Measurements from ENCODE around the gene ADAMTSL5. TPM values are rescaled to one million over a fixed set of nuclear protein-coding genes. Genes with fewer than 3 reads are reported as not detected.
"Not testable (repeated sequence)": the region's sequence is repeated elsewhere in the genome, so short reads cannot be mapped to it uniquely, and the experiment has no call there.

The ADAMTSL5 gene
- total RNA-seq, 1 donor, result 1.1 TPM

GRCh38 chr19:1481224-1481892 lies 31.5 kb downstream of the ADAMTSL5 start:
- Histone ChIP-seq H2AFZ (ENCODE audit: low read length) (no peak overlapping the region), H3K4me3 (ENCODE audit: insufficient read depth, low read length) (no peak overlapping the region), H4K20me1 (ENCODE audit: insufficient read depth, low read length) (peaks cover 10% of the 10 kb centered on the region), H3K9me3 (ENCODE audit: low read depth, low read length) (no peaks in the 10 kb centered on the region), H3K4me2 (ENCODE audit: insufficient read depth, low read length) (no peak overlapping the region), H3K79me2 (ENCODE audit: insufficient read depth, low read length) (peaks cover 20% of the 10 kb centered on the region), H3K27ac (ENCODE audit: low read depth, low read length) (no peak overlapping the region), H3K4me1 (ENCODE audit: insufficient read depth, low read length) (peaks cover 8% of the 10 kb centered on the region), H3K27me3 (ENCODE audit: insufficient read depth, low read length) (no peaks in the 10 kb centered on the region), H3K36me3 (ENCODE audit: insufficient read depth, low read length) (peaks cover 4% of the 10 kb centered on the region)
- TF ChIP-seq CTCF (IDR thresholded peaks at IDR 0.05; ENCODE audit: extremely low read depth, low read depth, low read length), result no peak
- peak; percentile 85 for DNase-seq (ENCODE audit: insufficient read length, low spot score, missing footprints)

GRCh38 chr19:1478934-1479707 lies 33.7 kb downstream of the ADAMTSL5 start, which contains the start of gene C19orf25:
C19orf25 (minus strand) TSS chr19:1479215; CDS start chr19:1478903, 312 bp downstream.
- peaks cover 27% of the 10 kb centered on the region for H4K20me1 ChIP-seq (ENCODE audit: insufficient read depth, low read length)
- peak within 1 kb of the TSS; percentile 36 for H3K27ac ChIP-seq (ENCODE audit: low read depth, low read length)
- H3K4me1 ChIP-seq (ENCODE audit: insufficient read depth, low read length), result peaks cover 8% of the 10 kb centered on the region
- peak; percentile 100 for DNase-seq (ENCODE audit: insufficient read length, low spot score, missing footprints)
- TF ChIP-seq CTCF (IDR thresholded peaks at IDR 0.05; ENCODE audit: extremely low read depth, low read depth, low read length), result no peak
- H3K36me3 ChIP-seq (ENCODE audit: insufficient read depth, low read length), result peaks cover 4% of the 10 kb centered on the region
- peak within 1 kb of the TSS; percentile 86 for H3K4me3 ChIP-seq (ENCODE audit: insufficient read depth, low read length)
- peaks cover 21% of the 10 kb centered on the region for H3K79me2 ChIP-seq (ENCODE audit: insufficient read depth, low read length)
- H2AFZ ChIP-seq (ENCODE audit: low read length), result peak within 1 kb of the TSS; percentile 98
- no peaks in the 10 kb centered on the region for H3K27me3 ChIP-seq (ENCODE audit: insufficient read depth, low read length)
- no peaks in the 10 kb centered on the region for H3K9me3 ChIP-seq (ENCODE audit: low read depth, low read length)
- peak within 1 kb of the TSS; percentile 93 for H3K4me2 ChIP-seq (ENCODE audit: insufficient read depth, low read length)

GRCh38 chr19:1477056-1477455 lies 35.8 kb downstream of the ADAMTSL5 start:
- H3K36me3 ChIP-seq (ENCODE audit: insufficient read depth, low read length); H3K4me1 ChIP-seq (ENCODE audit: insufficient read depth, low read length); H3K4me3 ChIP-seq (ENCODE audit: insufficient read depth, low read length); DNase-seq (ENCODE audit: insufficient read length, low spot score, missing footprints); H3K27ac ChIP-seq (ENCODE audit: low read depth, low read length); H3K9me3 ChIP-seq (ENCODE audit: low read depth, low read length); H3K4me2 ChIP-seq (ENCODE audit: insufficient read depth, low read length); H2AFZ ChIP-seq (ENCODE audit: low read length): not testable (repeated sequence)
- Histone ChIP-seq H3K79me2 (ENCODE audit: insufficient read depth, low read length) (peaks cover 21% of the 10 kb centered on the region), H3K27me3 (ENCODE audit: insufficient read depth, low read length) (peaks cover 13% of the 10 kb centered on the region), H4K20me1 (ENCODE audit: insufficient read depth, low read length) (peaks cover 47% of the 10 kb centered on the region)

- Histone ChIP-seq H3K27me3 (ENCODE audit: insufficient read depth, low read length) (peaks cover 25% of the 10 kb centered on the region), H3K4me3 (ENCODE audit: insufficient read depth, low read length) (no peak overlapping the region), H3K9me3 (ENCODE audit: low read depth, low read length) (no peaks in the 10 kb centered on the region), H3K79me2 (ENCODE audit: insufficient read depth, low read length) (peaks cover 21% of the 10 kb centered on the region), H3K27ac (ENCODE audit: low read depth, low read length) (no peak overlapping the region), H4K20me1 (ENCODE audit: insufficient read depth, low read length) (peaks cover 59% of the 10 kb centered on the region), H3K36me3 (ENCODE audit: insufficient read depth, low read length) (peaks cover 4% of the 10 kb centered on the region), H3K4me1 (ENCODE audit: insufficient read depth, low read length) (peaks cover 8% of the 10 kb centered on the region), H2AFZ (ENCODE audit: low read length) (no peak overlapping the region), H3K4me2 (ENCODE audit: insufficient read depth, low read length) (no peak overlapping the region)
- peak; percentile 68 for DNase-seq (ENCODE audit: insufficient read length, low spot score, missing footprints)
- TF ChIP-seq CTCF (IDR thresholded peaks at IDR 0.05; ENCODE audit: extremely low read depth, low read depth, low read length), result no peak
These were observed 36.9 kb downstream of the ADAMTSL5 start for GRCh38 chr19:1475751-1476437.
